Hematopoietic multipotent progenitor cell treated with erythropoietin and hydrocortisone succinate and interleukin-3 and kit ligand, for 15 days (in vitro differentiated cells): ENCODE measurements around the gene IMPA2.
"Not testable (repeated sequence)": the region's sequence is repeated elsewhere in the genome, so short reads cannot be mapped to it uniquely, and the experiment has no call there.

ENCODE experiments used
- DNase-seq: peaks from one replicate; pipeline ENCODE4 v3.0.0-alpha.2; 2015; ENCODE audit warnings: low spot score

IMPA2 gene

GRCh38 chr18:12029786-12030584, 48.7 kb downstream of the IMPA2 start:
- DNase-seq, result no peak

- DNase-seq, result no peak
Observed at GRCh38 chr18:12030670-12031069, 49.4 kb downstream of the IMPA2 start.

DNA sequence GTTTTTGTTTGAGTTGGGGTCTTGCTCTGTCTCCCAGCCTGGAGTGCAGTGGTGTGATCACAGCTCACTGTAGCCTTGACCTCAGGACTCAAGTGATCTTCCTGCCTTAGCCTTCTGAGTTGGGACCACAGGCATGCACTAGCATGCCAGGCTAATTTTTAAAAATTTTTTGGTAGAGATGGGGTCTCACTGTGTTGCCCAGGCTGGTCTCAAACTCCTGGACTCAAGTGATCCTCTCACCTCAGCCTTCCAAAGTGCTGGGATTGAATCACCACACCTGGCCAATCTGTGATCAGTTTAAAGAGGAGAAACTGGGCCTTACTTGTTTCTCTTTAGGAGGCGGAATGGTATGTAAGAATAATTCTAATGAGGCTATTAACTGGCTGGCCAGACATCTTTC, 49.9 kb downstream of the IMPA2 start:
- no peak for DNase-seq

- no peak for DNase-seq
Observed at GRCh38 chr18:12031846-12032245, 50.5 kb downstream of the IMPA2 start.

- no peak for DNase-seq
Observed at GRCh38 chr18:12032786-12033642, 51.7 kb downstream of the IMPA2 start.

GRCh38 chr18:12033643-12034025, 52.3 kb downstream of the IMPA2 start:
- no peak for DNase-seq

DNA sequence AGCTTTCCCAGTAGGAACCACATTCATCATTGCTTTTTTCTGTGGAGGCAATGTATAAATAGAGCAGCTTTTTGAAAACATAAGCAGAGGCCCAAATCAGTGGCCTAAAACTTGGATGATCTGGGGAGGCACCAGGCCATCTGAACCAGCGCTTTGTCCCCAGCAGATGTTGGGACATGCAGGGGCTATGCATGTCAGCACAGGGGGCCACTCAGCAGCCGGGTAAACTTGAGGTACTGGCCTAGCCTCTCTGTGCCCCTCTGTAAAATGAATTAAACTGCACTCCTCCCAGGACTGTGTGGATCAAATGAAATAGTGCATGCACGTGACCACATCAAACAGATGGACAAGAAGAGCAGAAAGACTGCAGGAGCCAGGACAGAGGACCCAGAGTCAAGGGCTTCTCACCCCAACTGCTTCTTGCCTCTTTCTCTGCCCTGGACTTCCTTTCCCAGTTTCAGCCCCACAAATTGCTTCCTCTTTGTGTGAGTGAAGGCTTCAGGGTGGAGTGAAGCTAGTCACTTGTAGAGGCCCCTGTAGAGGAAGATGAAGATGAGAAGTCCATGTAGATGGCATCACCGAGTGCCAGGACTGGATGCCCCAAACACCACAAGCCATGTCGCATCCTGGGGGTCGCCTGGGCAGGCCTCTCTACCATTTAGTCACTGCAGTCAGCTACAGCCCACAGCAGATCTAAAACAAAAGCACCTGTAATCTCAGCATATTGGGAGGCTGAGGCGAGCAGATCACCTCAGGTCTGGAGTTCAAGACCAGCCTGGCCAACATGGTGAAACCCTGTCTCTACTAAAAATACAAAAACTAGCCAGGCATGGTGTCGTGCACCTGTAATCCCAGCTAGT, 53.2 kb downstream of the IMPA2 start:
- DNase-seq, result no peak

GRCh38 chr18:12035481-12035880, 54.2 kb downstream of the IMPA2 start:
- no peak for DNase-seq

- no peak for DNase-seq
Observed at GRCh38 chr18:12036201-12036751, 55.0 kb downstream of the IMPA2 start.

GRCh38 chr18:12038082-12038638, 56.9 kb downstream of the IMPA2 start:
- DNase-seq, result no peak

- DNase-seq, result peak; percentile 80
Observed at GRCh38 chr18:12038639-12039539, 57.6 kb downstream of the IMPA2 start.

DNA sequence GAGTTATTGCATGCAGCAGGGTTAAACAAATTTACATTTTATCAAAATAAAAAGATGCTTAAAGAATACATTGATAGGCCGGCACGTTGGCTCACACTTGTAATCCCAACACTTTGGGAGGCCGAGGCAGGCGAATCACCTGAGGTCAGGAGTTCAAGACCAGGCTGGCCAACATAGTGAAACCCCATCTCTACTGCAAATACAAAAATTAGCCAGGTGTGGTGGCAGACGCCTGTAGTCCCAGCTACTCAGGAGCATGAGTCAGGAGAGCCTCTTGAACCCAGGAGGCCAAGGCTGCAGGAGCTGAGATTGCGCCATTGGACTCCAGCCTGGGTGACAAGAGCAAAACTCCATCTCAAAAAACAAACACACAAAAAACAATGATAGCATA, 58.2 kb downstream of the IMPA2 start:
- DNase-seq, result not testable (repeated sequence)

DNA sequence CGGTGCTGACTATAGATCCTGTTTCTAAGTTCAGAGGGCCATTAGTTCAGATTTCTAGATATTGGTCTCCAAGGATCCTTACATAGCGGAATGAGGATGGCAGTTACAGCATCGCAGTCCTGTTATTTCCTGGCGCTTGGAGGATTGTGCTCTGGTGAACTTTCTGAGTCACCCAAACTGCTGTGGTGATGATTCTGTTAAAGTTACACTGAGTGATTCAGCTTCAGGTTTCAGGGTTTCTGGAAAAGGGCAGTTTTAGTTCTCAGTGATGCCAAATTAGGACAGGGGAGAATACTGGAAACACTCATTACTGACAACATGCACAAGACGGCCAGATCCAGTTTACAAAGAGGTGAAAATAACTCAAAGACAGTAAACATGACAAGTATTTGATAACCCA, 60.3 kb downstream of the IMPA2 start:
- DNase-seq, result no peak

DNA sequence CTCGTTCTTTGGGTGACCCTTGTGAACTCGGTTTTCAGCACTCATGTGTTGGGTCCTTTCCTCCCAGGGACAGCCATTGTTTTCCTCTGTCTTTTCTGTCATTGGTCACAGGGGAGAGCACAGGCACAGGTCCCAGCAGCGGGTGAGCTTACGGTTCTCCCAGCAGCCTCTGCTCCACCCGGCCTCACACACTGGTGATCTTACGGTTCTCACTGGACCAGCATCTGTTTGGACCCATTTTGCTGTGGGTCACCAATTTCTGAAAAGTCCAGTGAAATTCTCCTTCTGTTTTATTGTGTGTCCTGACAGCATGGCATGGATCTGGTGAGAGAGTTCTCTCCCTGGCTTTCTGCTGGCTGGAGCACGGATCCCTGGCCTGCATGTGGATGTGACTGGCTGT, 62.5 kb downstream of the IMPA2 start:
- DNase-seq, result no peak

- DNase-seq, result no peak
Observed at GRCh38 chr18:12044591-12044990, 63.3 kb downstream of the IMPA2 start.

- no peak for DNase-seq
Observed at GRCh38 chr18:12046046-12046750, 64.9 kb downstream of the IMPA2 start.

DNA sequence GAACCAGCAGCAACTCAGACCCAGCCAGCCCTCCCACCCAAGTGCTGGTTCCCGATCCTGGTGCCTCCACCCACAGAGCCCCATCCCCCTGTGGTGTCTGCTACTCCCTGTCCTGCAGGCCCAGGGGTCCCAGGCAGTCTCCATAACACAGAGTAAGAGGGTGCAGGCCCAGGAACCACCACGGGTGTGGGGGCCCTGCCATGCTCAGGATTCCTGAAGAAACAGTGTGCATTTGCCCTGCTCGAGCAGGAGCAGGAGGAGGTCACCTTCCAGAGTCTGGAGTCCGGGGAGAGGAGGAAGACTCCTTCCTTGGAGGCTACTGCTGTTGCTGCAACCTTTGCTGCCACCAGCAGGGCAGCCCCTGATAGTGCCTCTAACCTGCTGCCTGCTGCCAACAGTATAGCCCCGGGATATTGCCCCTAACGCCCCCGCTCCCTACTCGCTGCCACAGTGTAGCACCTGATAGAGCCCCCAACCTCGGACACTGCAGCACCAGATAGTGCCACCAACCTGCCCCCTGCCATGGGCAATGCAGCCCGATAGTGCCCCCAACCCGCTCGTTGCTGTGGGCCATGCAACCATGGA, 65.5 kb downstream of the IMPA2 start:
- no peak for DNase-seq

GRCh38 chr18:12048010-12048826, 66.9 kb downstream of the IMPA2 start:
- DNase-seq, result no peak

GRCh38 chr18:12048827-12049175, 67.5 kb downstream of the IMPA2 start:
- no peak for DNase-seq
